Ascending aorta (tissue), 2 donors: ENCODE data around the gene PRKCA. TPM values are rescaled to one million over a fixed set of nuclear protein-coding genes. Genes with fewer than 3 reads are reported as not detected.

ENCODE experiments used
- DNase-seq, 2 donors: peaks; one replicate each; pipeline ENCODE4 v3.0.0-alpha.2; 2019; ENCODE audit warnings: low spot score in 2 of 2
- H3K27ac ChIP-seq, 2 donors: fragments of 200-600 bp; sonication (generic); one replicate each; pipeline ENCODE4 v1.5.1; 2016 to 2017; ENCODE audit warnings: mild to moderate bottlenecking in 1 of 2
- H3K27me3 ChIP-seq: fragments of 200-600 bp; sonication (generic); one replicate; pipeline ENCODE4 v1.5.1; 2017
- H3K36me3 ChIP-seq, 2 donors: fragments of 200-600 bp; sonication (generic); one replicate each; pipeline ENCODE4 v1.5.1; 2016
- H3K4me1 ChIP-seq, 2 donors: fragments of 200-600 bp; sonication (generic); one replicate each; pipeline ENCODE4 v1.5.1; 2016 to 2017; ENCODE audit warnings: mild to moderate bottlenecking in 1 of 2
- H3K4me3 ChIP-seq, 2 donors: fragments of 200-600 bp; sonication (generic); one replicate each; pipeline ENCODE4 v1.5.1; 2016 to 2017; ENCODE audit warnings: mild to moderate bottlenecking in 1 of 2
- H3K9me3 ChIP-seq, 2 donors: fragments of 200-600 bp; sonication (generic); one replicate each; pipeline ENCODE4 v1.5.1; 2016
- intact Hi-C: fragments of 100-400 bp; cut with DNase I; formaldehyde crosslinking; loops from one replicate; pipeline ENCODE4 v1.15.1; 2023
- total RNA-seq: library from RNA; depleted of rRNA; stranded (reverse); fragments of >200 nt; gene quantifications from one replicate; pipeline ENCODE4 v1.1.0, GENCODE V29; 2016
- TF ChIP-seq, protein P1 (sequence below), 3 experiments: fragments of 200-600 bp in 2 of 3; fragments of 450-650 bp in 1 of 3; sonication (generic) in 2 of 3; IDR thresholded peaks; one replicate each; pipeline ENCODE4 v1.5.1; 2016 to 2019; ENCODE audit warnings: antibody characterized with exemption in 3 of 3, mild to moderate bottlenecking in 1 of 3, moderate library complexity in 1 of 3

The PRKCA gene
- total RNA-seq, 1 donor from 2014 or later: 3.2 TPM

GRCh38 chr17:66379996-66380395, 77.6 kb downstream of the PRKCA start:
- Histone ChIP-seq H3K4me3 (no peak overlapping the region), H3K36me3 (no peaks in the 10 kb centered on the region), H3K27me3 (no peaks in the 10 kb centered on the region), H3K9me3 (no peaks in the 10 kb centered on the region), H3K27ac (no peak overlapping the region), H3K4me1 (no peaks in the 10 kb centered on the region)
- TF ChIP-seq, protein P1, sequence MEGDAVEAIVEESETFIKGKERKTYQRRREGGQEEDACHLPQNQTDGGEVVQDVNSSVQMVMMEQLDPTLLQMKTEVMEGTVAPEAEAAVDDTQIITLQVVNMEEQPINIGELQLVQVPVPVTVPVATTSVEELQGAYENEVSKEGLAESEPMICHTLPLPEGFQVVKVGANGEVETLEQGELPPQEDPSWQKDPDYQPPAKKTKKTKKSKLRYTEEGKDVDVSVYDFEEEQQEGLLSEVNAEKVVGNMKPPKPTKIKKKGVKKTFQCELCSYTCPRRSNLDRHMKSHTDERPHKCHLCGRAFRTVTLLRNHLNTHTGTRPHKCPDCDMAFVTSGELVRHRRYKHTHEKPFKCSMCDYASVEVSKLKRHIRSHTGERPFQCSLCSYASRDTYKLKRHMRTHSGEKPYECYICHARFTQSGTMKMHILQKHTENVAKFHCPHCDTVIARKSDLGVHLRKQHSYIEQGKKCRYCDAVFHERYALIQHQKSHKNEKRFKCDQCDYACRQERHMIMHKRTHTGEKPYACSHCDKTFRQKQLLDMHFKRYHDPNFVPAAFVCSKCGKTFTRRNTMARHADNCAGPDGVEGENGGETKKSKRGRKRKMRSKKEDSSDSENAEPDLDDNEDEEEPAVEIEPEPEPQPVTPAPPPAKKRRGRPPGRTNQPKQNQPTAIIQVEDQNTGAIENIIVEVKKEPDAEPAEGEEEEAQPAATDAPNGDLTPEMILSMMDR (IDR thresholded peaks at IDR 0.05): no peak
- DNase-seq: no peak
- intact Hi-C loops: no loop called here

DNA sequence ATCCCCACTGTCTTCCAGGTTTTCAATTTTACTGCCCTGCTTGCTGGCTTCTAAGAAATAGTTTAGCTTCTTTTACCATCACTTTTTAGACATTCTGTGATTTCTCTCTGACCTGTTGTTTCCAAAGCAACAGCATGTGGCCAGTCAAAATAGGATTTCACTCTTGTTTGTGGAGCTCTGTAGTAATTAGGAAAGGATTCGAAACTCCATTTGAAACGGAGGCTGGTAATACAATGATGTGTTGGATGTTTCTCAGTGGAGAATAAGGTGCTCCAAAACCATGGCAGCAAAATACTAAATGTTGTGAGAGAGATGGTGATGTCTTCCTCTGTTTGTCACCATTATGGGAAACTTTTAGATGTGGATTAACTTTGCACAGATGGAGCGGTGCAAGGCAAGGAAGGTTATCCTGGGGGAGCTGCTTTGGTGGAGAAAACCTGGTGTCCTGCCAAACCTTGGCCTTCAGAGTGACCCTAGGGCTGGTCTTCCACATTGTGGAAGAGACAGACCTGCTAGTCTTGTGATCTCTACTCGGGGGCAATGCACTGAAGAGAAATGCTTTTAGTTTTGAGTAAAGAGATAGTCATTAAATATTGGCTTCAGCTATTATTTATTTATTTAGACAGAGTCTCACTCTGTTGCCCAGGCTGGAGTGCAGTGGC, 79.4 kb downstream of the PRKCA start:
- TF ChIP-seq, protein P1 (IDR thresholded peaks at IDR 0.05): no peak
- Histone ChIP-seq H3K27ac (no peak overlapping the region), H3K36me3 (no peaks in the 10 kb centered on the region), H3K27me3 (no peaks in the 10 kb centered on the region), H3K9me3 (no peaks in the 10 kb centered on the region), H3K4me3 (no peak overlapping the region), H3K4me1 (no peaks in the 10 kb centered on the region)
- intact Hi-C loops: no loop called here
- DNase-seq: no peak

DNA sequence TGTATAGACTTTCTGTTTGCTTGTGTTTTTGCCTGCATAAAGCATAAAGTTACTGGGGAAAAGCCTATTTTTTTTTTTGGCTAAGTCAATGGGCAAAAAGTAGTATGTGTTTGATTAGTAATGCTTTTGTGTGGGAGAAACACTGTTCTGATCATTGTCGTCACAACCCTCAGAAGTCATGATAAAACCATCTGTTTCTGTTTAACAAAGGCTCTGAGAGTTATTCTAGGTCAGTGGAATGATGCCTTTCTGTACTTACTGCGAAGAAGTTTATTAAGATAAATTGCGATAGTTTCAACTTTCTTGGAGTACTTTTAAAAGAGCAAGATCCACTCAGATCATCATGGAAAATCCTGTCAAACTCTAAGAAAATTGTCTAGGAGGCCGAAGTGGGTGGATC, 80.9 kb downstream of the PRKCA start:
- TF ChIP-seq, protein P1 (IDR thresholded peaks at IDR 0.05): no peak
- intact Hi-C loops: no loop called here
- H3K27me3 ChIP-seq: no peaks in the 10 kb centered on the region
- no peak overlapping the region for H3K4me3 ChIP-seq
- H3K36me3 ChIP-seq: no peaks in the 10 kb centered on the region
- H3K4me1 ChIP-seq: no peaks in the 10 kb centered on the region
- DNase-seq: no peak
- no peak overlapping the region for H3K27ac ChIP-seq
- H3K9me3 ChIP-seq: no peaks in the 10 kb centered on the region

DNA sequence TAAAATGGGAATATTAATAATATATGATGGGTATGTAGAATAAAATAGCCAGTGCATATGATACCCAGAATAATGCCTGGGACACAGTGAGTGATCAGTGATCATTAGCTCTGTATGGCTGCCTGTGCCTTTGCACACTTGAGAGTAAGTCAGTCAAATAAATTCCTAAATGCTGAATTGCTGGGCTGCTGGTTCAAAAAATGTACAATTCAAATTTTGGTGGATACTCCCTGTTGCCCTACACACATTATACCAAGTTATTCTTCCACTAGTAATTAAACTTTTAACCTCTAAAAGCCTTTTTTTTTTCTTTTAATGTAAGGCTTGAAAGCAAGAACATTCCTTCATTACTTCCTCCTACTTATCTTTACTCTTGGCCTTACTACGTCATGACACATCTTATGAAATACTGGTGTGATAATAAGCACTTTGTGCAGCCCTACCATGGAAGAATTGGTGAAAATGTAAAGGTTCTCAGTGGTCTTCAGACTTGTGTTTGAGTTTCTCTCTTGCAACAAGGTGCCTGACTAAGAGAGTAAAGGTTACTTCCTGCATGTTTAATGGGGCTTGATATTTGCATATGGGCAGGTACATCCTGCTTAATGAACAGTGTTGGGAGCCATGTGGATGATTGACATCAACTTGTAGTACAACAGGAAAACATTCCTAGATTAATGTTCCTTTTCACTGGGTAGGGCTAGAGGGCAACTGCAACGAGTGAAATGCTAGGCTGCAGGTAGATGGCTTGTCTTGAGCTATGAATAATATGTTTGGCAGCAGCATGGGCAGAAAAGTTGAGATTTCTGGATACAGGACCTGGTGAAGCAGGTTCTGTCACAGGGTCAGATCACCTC, 84.3 kb downstream of the PRKCA start:
- H3K4me1 ChIP-seq: no peaks in the 10 kb centered on the region
- no peaks in the 10 kb centered on the region for H3K27me3 ChIP-seq
- TF ChIP-seq, protein P1 (IDR thresholded peaks at IDR 0.05): no peak
- H3K4me3 ChIP-seq: no peak overlapping the region
- no peak for DNase-seq
- no peaks in the 10 kb centered on the region for H3K9me3 ChIP-seq
- no peak overlapping the region for H3K27ac ChIP-seq
- H3K36me3 ChIP-seq: no peaks in the 10 kb centered on the region
- intact Hi-C loops: no loop called here

DNA sequence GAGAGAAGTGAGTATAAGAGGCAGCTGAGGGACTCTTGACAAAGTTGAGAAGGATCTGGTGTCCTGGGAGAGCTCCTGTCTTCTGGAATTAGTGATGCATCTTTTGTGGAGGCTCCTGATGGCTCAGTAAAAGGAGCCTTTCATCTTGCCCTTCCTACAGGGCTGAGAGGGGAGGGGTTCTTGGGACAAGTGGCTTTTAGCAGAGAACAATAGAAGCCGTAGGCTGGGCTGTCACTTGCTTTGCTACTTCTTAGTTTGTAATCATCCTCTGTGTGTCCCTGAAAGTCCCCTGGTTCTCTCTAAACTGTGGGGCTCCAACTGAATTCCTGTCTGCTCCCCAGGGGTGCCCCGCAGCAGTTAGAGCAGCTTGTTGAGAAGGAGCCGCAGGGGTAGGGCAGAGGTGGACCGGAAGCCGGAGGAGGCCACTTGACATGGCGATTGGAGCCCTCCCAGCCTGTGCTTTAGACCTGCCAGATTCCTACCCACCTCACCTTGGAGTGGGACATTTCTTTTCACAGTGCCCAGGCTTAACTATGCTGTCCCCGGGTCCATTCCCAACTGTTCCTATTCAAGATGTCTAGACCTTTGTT, 85.1 kb downstream of the PRKCA start:
- H3K27me3 ChIP-seq: no peaks in the 10 kb centered on the region
- H3K4me3 ChIP-seq: no peak overlapping the region
- no peaks in the 10 kb centered on the region for H3K9me3 ChIP-seq
- H3K36me3 ChIP-seq: no peaks in the 10 kb centered on the region
- TF ChIP-seq, protein P1 (IDR thresholded peaks at IDR 0.05): no peak
- H3K27ac ChIP-seq: no peak overlapping the region
- no peak for DNase-seq
- no peaks in the 10 kb centered on the region for H3K4me1 ChIP-seq
- intact Hi-C loops: no loop called here
